ENCODE results near the gene CPZ. TPM values are rescaled to one million over a fixed set of nuclear protein-coding genes. Genes with fewer than 3 reads are reported as not detected.

CPZ gene
- total RNA-seq, 1 experiment from 2014 or later, result 37.3 TPM

- Histone ChIP-seq H3K56ac (ENCODE audit: insufficient read length, low read depth, low read length) (no peak overlapping the region), H3K27me3 (ENCODE audit: insufficient read depth, low read length) (no peaks in the 10 kb centered on the region), H2BK5ac (ENCODE audit: insufficient read length, low read length) (no peak overlapping the region), H3K4me1 (ENCODE audit: insufficient read depth, low read length) (no peaks in the 10 kb centered on the region), H2BK12ac (ENCODE audit: insufficient read length, low read depth, low read length) (no peak overlapping the region), H4K8ac (replicated peaks; ENCODE audit: insufficient read length, low read depth, low read length) (no peak overlapping the region), H3K18ac (ENCODE audit: insufficient read length, low read depth, low read length) (no peak overlapping the region), H3K27ac (ENCODE audit: insufficient read length, low read depth, low read length) (no peak overlapping the region), H4K20me1 (ENCODE audit: control insufficient read depth, insufficient read depth, insufficient read length) (no peaks in the 10 kb centered on the region), H2AFZ (ENCODE audit: low read length) (no peak overlapping the region), H3K4me2 (ENCODE audit: insufficient read depth, insufficient read length, low read length) (no peak overlapping the region), H4K5ac (ENCODE audit: insufficient read length, low read depth, low read length) (no peak overlapping the region), H2AK5ac (ENCODE audit: insufficient read length, low read length) (no peak overlapping the region), H3K9ac (ENCODE audit: extremely low read depth, insufficient read length, low read length) (no peak overlapping the region), H3K14ac (ENCODE audit: insufficient read depth, low read length) (no peak overlapping the region), H2BK15ac (ENCODE audit: low read depth, low read length) (no peak overlapping the region), H3K23me2 (ENCODE audit: insufficient read length, low read depth, low read length, poor library complexity, severe bottlenecking) (peaks cover 2% of the 10 kb centered on the region), H3K4ac (ENCODE audit: low read depth, low read length) (no peak overlapping the region), H2BK20ac (ENCODE audit: low read depth, low read length, poor library complexity, severe bottlenecking) (no peak overlapping the region), H3K23ac (ENCODE audit: insufficient read length, low read depth, low read length) (no peak overlapping the region), H3K9me3 (ENCODE audit: control insufficient read depth, low read depth, low read length) (no peaks in the 10 kb centered on the region), H3T11ph (ENCODE audit: low read length) (no peak overlapping the region), H4K91ac (ENCODE audit: insufficient read length, low read depth, low read length) (no peak overlapping the region), H3K79me2 (ENCODE audit: insufficient read depth, low read length) (no peaks in the 10 kb centered on the region), H3K79me1 (ENCODE audit: insufficient read depth, low read depth, low read length, poor library complexity, severe bottlenecking) (no peaks in the 10 kb centered on the region), H2BK120ac (ENCODE audit: low read depth, low read length, poor library complexity, severe bottlenecking) (no peak overlapping the region)
- WGBS (ENCODE audit: extremely low coverage, insufficient read length, low lambda C conversion rate), result no CpG with 5 or more reads among the region's 10 CpGs
- Mint-ChIP-seq H3K27me3 (ENCODE audit: low read depth) (peaks cover 4% of the 10 kb centered on the region), H3K36me3 (ENCODE audit: insufficient read depth in 1 of 3, low read depth in 3 of 3) (no peaks in the 10 kb centered on the region), H3K27ac (peak overlapping the region in 1 of 3 experiments; percentile 13; a peak in 1 of 7 replicates), H3K9me3 (no peaks in the 10 kb centered on the region), H3K4me1 (peaks cover 17 to 25% of the 10 kb centered on the region in 2 experiments), H3K4me3 (no peak overlapping the region)
- no peak for DNase-seq
- TF ChIP-seq, protein P1, sequence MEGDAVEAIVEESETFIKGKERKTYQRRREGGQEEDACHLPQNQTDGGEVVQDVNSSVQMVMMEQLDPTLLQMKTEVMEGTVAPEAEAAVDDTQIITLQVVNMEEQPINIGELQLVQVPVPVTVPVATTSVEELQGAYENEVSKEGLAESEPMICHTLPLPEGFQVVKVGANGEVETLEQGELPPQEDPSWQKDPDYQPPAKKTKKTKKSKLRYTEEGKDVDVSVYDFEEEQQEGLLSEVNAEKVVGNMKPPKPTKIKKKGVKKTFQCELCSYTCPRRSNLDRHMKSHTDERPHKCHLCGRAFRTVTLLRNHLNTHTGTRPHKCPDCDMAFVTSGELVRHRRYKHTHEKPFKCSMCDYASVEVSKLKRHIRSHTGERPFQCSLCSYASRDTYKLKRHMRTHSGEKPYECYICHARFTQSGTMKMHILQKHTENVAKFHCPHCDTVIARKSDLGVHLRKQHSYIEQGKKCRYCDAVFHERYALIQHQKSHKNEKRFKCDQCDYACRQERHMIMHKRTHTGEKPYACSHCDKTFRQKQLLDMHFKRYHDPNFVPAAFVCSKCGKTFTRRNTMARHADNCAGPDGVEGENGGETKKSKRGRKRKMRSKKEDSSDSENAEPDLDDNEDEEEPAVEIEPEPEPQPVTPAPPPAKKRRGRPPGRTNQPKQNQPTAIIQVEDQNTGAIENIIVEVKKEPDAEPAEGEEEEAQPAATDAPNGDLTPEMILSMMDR (conservative IDR thresholded peaks at IDR 0.05), result no peak
Measured at GRCh38 chr4:8543623-8544022, 48.9 kb upstream of the CPZ start.
